Heart right ventricle (tissue), 16 donors: Measurements from ENCODE around the gene SMYD3. TPM values are rescaled to one million over a fixed set of nuclear protein-coding genes. Genes with fewer than 3 reads are reported as not detected.

Experiments
- ATAC-seq, 8 donors: fragments of 200-7000 bp; cut with Tn5 transposase; one replicate each; pipeline ENCODE4 v1.9.1; 2020; ENCODE audit warnings: mild to moderate bottlenecking in 8 of 8, moderate library complexity in 8 of 8, moderate number of reproducible peaks in 1 of 8
- DNase-seq, 2 donors: peaks; one replicate each; pipeline ENCODE4 v3.0.0-alpha.2; 2020
- H3K27ac ChIP-seq, 10 donors: fragments of 200-600 bp; sonication (generic) in 2 of 10; one replicate each; pipeline versions ENCODE4 v1.5.0 to v1.8.0; 2020 to 2022; ENCODE audit warnings: mild to moderate bottlenecking in 3 of 10
- H3K27me3 ChIP-seq, 7 donors: fragments of 200-600 bp; one replicate each; pipeline ENCODE4 v1.8.0; 2021 to 2022; ENCODE audit warnings: mild to moderate bottlenecking in 2 of 7
- H3K36me3 ChIP-seq, 9 donors: fragments of 200-600 bp; sonication (generic) in 1 of 9; one replicate each; pipeline versions ENCODE4 v1.5.0 to v1.8.0; 2020 to 2022; ENCODE audit warnings: mild to moderate bottlenecking in 2 of 9
- H3K4me1 ChIP-seq, 9 donors: fragments of 200-600 bp; sonication (generic) in 1 of 9; one replicate each; pipeline versions ENCODE4 v1.5.0 to v1.8.0; 2020 to 2022; ENCODE audit warnings: mild to moderate bottlenecking in 4 of 9
- H3K4me3 ChIP-seq, 10 donors: fragments of 200-600 bp; sonication (generic) in 2 of 10; one replicate each; pipeline versions ENCODE4 v1.5.0 to v1.8.0; 2020 to 2022; ENCODE audit warnings: mild to moderate bottlenecking in 7 of 10, moderate library complexity in 2 of 10
- H3K9me3 ChIP-seq, 11 donors: fragments of 200-600 bp in 10 of 11; sonication (generic) in 2 of 11; one replicate each; pipeline versions ENCODE4 v1.5.0 to v1.8.0; 2013 to 2022; ENCODE audit warnings: mild to moderate bottlenecking in 2 of 11, control low read depth in 1 of 11, moderate library complexity in 1 of 11
- CTCF ChIP-seq, 9 donors: fragments of 200-600 bp; sonication (generic) in 2 of 9; IDR thresholded peaks; one replicate each; pipeline versions ENCODE4 v1.5.0 to v1.8.0; 2021 to 2022; ENCODE audit warnings: antibody characterized with exemption in 9 of 9, mild to moderate bottlenecking in 5 of 9, moderate library complexity in 1 of 9
- WGBS, 2 donors: extraction: QIAGEN DNeasy Blood & Tissue Kit; methylation state at CpG; one replicate each; pipeline ENCODE4 v1.1.7; 2013; ENCODE audit warnings: inconsistent platforms in 1 of 2; 5-methylcytosine and 5-hydroxymethylcytosine counted together
- intact Hi-C, 10 donors: fragments of 100-400 bp; cut with DNase I; formaldehyde crosslinking; loops; one replicate each; pipeline versions ENCODE4 v1.11.1 to v1.14.2; 2022
- polyA plus RNA-seq, 2 donors: library from polyadenylated mRNA; stranded (reverse); fragments of 200-250 nt; gene quantifications; one replicate each; pipeline ENCODE4 v1.2.3, GENCODE V29; 2013
- total RNA-seq, 10 donors: library from RNA; stranded (reverse); fragmentation: NEBNext Ultra II Directional in 3 of 10; extraction: Animal tissue kit (Norgen Biotek cat#: 25700) in 3 of 10; gene quantifications; one replicate each; pipeline versions ENCODE4 v1.2.1 to v1.2.4, GENCODE V29; 2021 to 2023
- donor health status: Arrhythmogenic right ventricular cardiomyopathy.
- donor health status: ischemic (EF 13 %, LVEDD 7.1; RV severe dilation, severe dysfunction).
- donor health status: healthy with polysubstance abuse.
- donor health status: DM: no; HTN: yes; CAD: no.
- donor health status: DM: no; HTN: no; CAD: no.
- donor health status: ischemic (EF 25% LVEDD 6.9; RV normal size, moderate dysfunction).
- donor health status: ischemic (EF 25% LVEDD 5.7; RV mildly dilated, moderate dysfunction).
- donor health status: healthy.
- donor health status: DM: yes; HTN: yes; CAD: no.
- donor health status: Ischemic cardiomyopathy.
- donor health status: ischemic (EF 35%, LVEDD 5.7; RV mildly dilated, moderate dysfunction).
- donor health status: nonischemic (EF 11% LVEDD 7.7; RV severe dilation, severe dysfunction).
- donor health status: DM: yes; HTN: yes; CAD: no.
- donor health status: PGD.
- donor health status: ischemic (EF 29% LVEDD 5.4; RV normal size, mild dysfunction).
- donor health status: nonischemic (EF 23%, LVEDD 6.1; RV moderate dilation, normal function).

Gene SMYD3
- total and polyA plus RNA-seq, 12 donors: 5.9 to 13.9 (median 8.1) TPM

- Histone ChIP-seq H3K36me3 (no peaks in the 10 kb centered on the region), H3K9me3 (no peaks in the 10 kb centered on the region), H3K4me1 (peaks cover 0 to 20% (median 5%) of the 10 kb centered on the region in 9 donors), H3K4me3 (no peak overlapping the region), H3K27me3 (no peaks in the 10 kb centered on the region), H3K27ac (no peak overlapping the region)
- 66 to 71% methylated on average over 7 of the region's 7 CpGs for WGBS, 2 donors
- intact Hi-C loops: no loop called here
- DNase-seq (no peak), ATAC-seq (no peak)
- no peak for TF ChIP-seq CTCF (IDR thresholded peaks at IDR 0.05)
These were observed 549.7 kb downstream of the SMYD3 start for GRCh38 chr1:245957427-245957826.

GRCh38 chr1:245956225-245956624 is 550.9 kb downstream of the SMYD3 start:
- 66 to 73% methylated on average over 4 of the region's 4 CpGs for WGBS, 2 donors
- H3K27me3 ChIP-seq: no peaks in the 10 kb centered on the region
- no peaks in the 10 kb centered on the region for H3K36me3 ChIP-seq
- H3K27ac ChIP-seq: peak overlapping the region in 1 of 10 donors; percentile 77
- no peak overlapping the region for H3K4me3 ChIP-seq
- peaks cover 0 to 20% (median 5%) of the 10 kb centered on the region in 9 donors for H3K4me1 ChIP-seq
- intact Hi-C loops: no loop called here
- TF ChIP-seq CTCF (IDR thresholded peaks at IDR 0.05): no peak
- ATAC-seq (no peak), DNase-seq (no peak)
- no peaks in the 10 kb centered on the region for H3K9me3 ChIP-seq

GRCh38 chr1:245953876-245954660 is 553.0 kb downstream of the SMYD3 start:
- Histone ChIP-seq H3K4me1 (peaks cover 0 to 20% (median 5%) of the 10 kb centered on the region in 9 donors), H3K27ac (peak overlapping the region in 8 of 10 donors; percentile 38 to 82 (median 60)), H3K9me3 (no peaks in the 10 kb centered on the region), H3K36me3 (no peaks in the 10 kb centered on the region), H3K27me3 (no peaks in the 10 kb centered on the region), H3K4me3 (peak overlapping the region in 9 of 10 donors; percentile 13 to 46 (median 39))
- WGBS, 2 donors: 45 to 51% methylated on average over 8 of the region's 8 CpGs
- ATAC-seq: peak in 1 of 8 donors; percentile 39
- no peak for DNase-seq
- TF ChIP-seq CTCF (IDR thresholded peaks at IDR 0.05): no peak
- intact Hi-C loops: no loop called here

GRCh38 chr1:245952383-245953026 is 554.6 kb downstream of the SMYD3 start:
- Histone ChIP-seq H3K36me3 (no peaks in the 10 kb centered on the region), H3K27me3 (no peaks in the 10 kb centered on the region), H3K27ac (peak overlapping the region in 1 of 10 donors; percentile 82), H3K4me1 (peaks cover 0 to 20% (median 5%) of the 10 kb centered on the region in 9 donors), H3K4me3 (no peak overlapping the region), H3K9me3 (no peaks in the 10 kb centered on the region)
- intact Hi-C loops: no loop called here
- WGBS, 2 donors: 90 to 95% methylated on average over 7 of the region's 7 CpGs
- DNase-seq (no peak), ATAC-seq (no peak)
- no peak for TF ChIP-seq CTCF (IDR thresholded peaks at IDR 0.05)
